Bronchial epithelial cell (primary cell): Measurements from ENCODE around the gene PATJ. TPM values are rescaled to one million over a fixed set of nuclear protein-coding genes. Genes with fewer than 3 reads are reported as not detected.
"Not testable (repeated sequence)": the region's sequence is repeated elsewhere in the genome, so short reads cannot be mapped to it uniquely, and the experiment has no call there.

Source experiments
- DNase-seq: peaks from one replicate; pipeline ENCODE4 v3.0.0-alpha.2; 2010; ENCODE audit warnings: low read depth
- FAIRE-seq: peaks from 2 replicates; lab custom pipeline; 2011; peaks lifted over from hg19 to GRCh38; lab: Jason Lieb, UNC
- H3K27me3 ChIP-seq: 2 replicates; pipeline ENCODE4 v1.5.1; 2011; ENCODE audit warnings: low read length; ENCODE audit not compliant: control insufficient read depth, insufficient read depth
- H3K36me3 ChIP-seq: 2 replicates; pipeline ENCODE4 v1.5.1; 2011; ENCODE audit warnings: low read length; ENCODE audit not compliant: control insufficient read depth, insufficient read depth
- H3K4me3 ChIP-seq: 2 replicates; pipeline ENCODE4 v1.5.1; 2011; ENCODE audit warnings: mild to moderate bottlenecking, low read depth, low read length, control low read depth
- total RNA-seq: library from RNA; depleted of rRNA; stranded (reverse); fragments of >200 nt; gene quantifications from 2 replicates; pipeline ENCODE4 v1.2.1, GENCODE V29; 2014
- TF ChIP-seq, protein P1 (sequence below): IDR thresholded peaks from 2 replicates; pipeline ENCODE4 v1.5.1; 2011; ENCODE audit warnings: mild to moderate bottlenecking, moderate library complexity, low read length, control low read depth, inconsistent platforms; ENCODE audit not compliant: insufficient read depth, severe bottlenecking

PATJ gene
- total RNA-seq, 1 donor from 2014 or later = 46.6 TPM

DNA sequence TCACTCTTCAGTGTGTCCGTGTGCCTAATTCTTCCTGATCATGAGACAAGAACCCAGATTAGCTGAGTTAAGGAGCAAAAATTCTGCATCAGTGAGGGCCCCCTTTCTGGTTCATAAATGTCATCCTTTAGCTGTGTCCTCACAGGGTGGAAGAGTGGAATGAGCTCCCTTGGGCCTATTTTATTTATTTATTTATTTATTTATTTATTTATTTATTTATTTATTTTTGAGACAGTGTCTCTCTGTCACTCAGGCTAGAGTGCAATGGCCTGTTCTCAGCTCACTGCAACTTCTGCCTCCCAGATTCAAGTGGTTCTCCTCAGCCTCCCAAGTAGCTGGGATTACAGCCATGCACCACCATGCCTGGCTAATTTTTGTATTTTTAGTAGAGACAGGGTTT is 131.7 kb downstream of the PATJ start:
- peaks cover 3% of the 10 kb centered on the region for H3K36me3 ChIP-seq
- H3K4me3 ChIP-seq = no peak overlapping the region
- H3K27me3 ChIP-seq = no peaks in the 10 kb centered on the region
- TF ChIP-seq, protein P1, sequence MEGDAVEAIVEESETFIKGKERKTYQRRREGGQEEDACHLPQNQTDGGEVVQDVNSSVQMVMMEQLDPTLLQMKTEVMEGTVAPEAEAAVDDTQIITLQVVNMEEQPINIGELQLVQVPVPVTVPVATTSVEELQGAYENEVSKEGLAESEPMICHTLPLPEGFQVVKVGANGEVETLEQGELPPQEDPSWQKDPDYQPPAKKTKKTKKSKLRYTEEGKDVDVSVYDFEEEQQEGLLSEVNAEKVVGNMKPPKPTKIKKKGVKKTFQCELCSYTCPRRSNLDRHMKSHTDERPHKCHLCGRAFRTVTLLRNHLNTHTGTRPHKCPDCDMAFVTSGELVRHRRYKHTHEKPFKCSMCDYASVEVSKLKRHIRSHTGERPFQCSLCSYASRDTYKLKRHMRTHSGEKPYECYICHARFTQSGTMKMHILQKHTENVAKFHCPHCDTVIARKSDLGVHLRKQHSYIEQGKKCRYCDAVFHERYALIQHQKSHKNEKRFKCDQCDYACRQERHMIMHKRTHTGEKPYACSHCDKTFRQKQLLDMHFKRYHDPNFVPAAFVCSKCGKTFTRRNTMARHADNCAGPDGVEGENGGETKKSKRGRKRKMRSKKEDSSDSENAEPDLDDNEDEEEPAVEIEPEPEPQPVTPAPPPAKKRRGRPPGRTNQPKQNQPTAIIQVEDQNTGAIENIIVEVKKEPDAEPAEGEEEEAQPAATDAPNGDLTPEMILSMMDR = no peak
- no peak for DNase-seq
- no peak for FAIRE-seq

DNA sequence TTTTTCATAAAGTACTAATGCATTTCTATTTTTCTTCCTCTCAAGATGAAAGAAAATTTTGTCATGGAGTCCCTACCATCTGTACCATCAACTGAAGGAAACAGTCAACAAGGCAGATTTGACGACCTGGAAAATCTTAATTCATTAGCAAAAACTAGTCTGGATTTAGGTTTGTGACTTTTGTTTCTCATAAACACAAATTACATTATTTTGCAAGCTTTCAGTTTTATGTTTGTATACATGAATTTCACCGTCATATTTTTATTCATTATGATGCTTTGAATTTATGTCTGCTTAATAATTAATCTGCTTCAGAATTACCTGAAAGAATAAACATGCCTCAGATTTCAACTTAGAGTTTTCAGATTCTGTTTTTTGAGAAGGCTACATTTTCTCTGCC is 132.9 kb downstream of the PATJ start:
- H3K27me3 ChIP-seq = no peaks in the 10 kb centered on the region
- TF ChIP-seq, protein P1 = no peak
- no peak for FAIRE-seq
- H3K36me3 ChIP-seq = peaks cover 3% of the 10 kb centered on the region
- H3K4me3 ChIP-seq = no peak overlapping the region
- DNase-seq = no peak

DNA sequence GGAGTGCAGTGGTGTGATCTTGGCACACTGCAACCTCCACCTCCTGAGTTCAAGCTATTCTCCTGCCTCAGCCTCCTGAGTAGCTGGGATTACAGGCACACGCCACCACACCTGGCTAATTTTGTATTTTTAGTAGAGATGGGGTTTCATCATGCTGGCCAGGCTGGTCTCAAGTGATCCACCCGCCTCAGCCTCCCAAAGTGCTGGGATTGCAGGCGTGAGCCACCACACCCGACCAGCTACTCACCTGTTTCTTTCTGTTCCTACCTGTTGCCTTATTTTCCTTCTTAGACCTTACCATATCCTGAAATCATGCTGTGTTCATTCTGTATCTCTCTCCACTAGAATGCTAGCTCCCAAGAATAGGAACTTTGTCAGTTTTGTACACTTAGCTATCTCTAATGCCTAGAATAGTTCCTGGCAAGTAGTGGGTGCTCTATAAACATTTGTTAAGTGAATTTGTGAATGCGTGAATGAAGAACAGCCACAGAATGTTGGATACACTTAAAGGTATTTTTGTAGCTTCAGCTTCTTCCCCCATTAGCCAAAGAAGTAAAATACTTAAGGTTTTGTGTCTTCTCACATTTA is 137.7 kb downstream of the PATJ start:
- not testable (repeated sequence) for H3K36me3 ChIP-seq, H3K27me3 ChIP-seq, H3K4me3 ChIP-seq, DNase-seq, FAIRE-seq

DNA sequence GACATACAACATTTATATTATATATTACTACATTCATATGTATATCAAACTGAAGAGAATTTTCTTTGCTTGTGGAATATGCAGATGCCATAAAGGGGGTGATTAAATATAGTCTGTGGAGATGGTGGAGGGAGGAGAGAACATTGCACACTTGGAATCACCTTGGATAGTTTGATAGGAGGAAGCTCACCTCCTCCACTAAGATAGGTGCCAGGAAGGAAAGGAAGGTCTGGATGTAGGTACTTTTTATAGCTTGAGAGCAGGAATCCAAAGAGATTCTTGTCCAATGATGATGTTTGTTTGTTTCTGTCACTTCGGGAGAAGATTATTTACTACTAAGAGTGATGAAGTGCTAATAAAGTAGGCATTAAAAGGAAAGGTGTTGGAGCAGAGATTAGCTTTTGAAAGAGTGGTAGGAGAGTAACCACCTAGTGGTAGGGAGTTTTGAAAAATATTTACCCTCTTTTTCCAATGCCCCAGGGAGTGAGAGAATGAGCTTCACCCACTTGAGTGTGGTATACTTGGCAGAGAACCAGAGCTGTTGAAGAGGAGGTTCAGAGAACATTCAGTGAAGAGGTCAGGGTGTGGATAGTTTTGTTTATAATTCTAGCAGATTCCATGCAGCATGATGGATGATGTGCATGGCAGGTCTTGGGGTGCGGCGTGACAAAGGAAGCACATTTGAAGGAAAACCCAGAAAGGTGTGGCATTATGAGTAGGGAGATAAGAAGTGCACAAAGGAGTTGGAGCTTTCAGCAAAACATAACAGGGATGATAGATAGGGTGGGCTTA is 145.0 kb downstream of the PATJ start:
- FAIRE-seq = no peak
- Histone ChIP-seq H3K4me3 (no peak overlapping the region), H3K27me3 (no peaks in the 10 kb centered on the region), H3K36me3 (peaks cover 3% of the 10 kb centered on the region)
- peak; percentile 14 for DNase-seq
- TF ChIP-seq, protein P1 = no peak

DNA sequence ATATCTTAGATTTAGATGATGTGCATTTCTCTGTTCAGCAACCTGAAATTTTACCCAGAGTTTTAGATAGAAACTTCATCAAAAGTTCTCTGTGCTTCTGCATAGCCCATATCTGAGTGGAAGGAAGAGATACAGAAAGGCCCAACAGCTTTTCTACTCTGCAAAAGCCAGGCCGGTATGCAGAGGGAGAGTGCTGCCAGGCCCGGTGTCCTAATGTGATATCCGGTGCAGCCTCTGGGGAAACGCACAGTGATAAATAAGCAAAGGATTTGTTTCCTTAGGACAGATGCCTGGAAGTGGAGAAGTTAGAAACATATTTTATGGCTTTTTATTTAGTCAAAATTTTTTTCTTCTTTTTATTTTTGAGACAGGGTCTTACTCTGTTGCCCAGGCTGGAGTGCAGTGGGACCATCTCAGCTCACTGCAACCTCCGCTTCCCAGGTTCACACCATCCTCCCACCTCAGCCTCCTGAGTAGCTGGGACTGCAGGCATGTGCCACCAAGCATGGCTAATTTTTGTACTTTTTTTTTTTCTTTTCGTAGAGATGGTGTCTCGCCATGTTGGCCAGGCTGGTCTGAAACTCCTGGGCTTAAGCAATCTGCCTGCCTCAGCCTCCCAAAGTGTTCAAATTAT is 145.8 kb downstream of the PATJ start:
- H3K4me3 ChIP-seq = no peak overlapping the region
- TF ChIP-seq, protein P1 = no peak
- FAIRE-seq (no peak), DNase-seq (no peak)
- no peaks in the 10 kb centered on the region for H3K27me3 ChIP-seq
- H3K36me3 ChIP-seq = peaks cover 1% of the 10 kb centered on the region

DNA sequence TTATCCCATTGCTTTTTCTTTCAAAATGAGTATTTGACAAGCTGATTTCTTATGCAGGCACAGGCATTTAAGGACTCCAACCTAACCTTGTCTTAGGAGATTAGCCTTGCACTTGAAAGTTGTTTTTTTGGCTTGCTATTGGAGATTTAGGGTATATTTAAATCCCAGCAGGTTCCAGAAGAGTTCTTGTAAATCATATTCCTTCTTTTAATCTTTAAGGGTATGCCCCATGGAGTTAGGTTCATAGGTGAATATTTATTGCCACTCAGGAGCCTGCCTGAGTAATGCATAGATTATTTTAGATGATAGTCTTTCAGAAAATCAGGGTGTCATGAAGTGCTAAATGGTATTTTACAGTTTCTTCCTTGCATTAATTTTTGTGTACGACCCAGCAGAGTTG is 146.5 kb downstream of the PATJ start:
- no peak overlapping the region for H3K4me3 ChIP-seq
- TF ChIP-seq, protein P1 = no peak
- H3K27me3 ChIP-seq = no peaks in the 10 kb centered on the region
- no peak for FAIRE-seq
- no peak for DNase-seq
- peaks cover 1% of the 10 kb centered on the region for H3K36me3 ChIP-seq

DNA sequence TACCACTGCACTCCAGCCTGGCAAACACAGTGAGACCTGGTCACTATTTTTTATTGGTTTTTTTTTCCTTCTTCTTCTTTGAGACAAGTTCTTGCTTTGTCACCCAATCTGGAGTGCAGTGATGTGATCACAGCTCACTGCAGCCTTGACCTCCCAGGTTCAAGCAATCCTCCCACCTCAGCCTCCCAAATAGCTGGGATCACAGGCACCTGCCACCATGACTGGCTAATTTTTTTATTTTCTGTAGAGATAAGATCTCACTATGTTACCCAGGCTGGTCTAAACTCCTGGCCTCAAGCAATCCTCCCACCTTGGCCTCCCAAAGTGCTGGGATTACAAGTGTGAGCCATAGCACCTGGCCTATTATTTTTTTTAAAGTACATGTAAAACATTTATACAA is 148.2 kb downstream of the PATJ start:
- H3K27me3 ChIP-seq, H3K4me3 ChIP-seq, DNase-seq, H3K36me3 ChIP-seq, FAIRE-seq: not testable (repeated sequence)
